Left renal pelvis (tissue), 4 donors: ENCODE measurements around the gene CREB3. TPM values are rescaled to one million over a fixed set of nuclear protein-coding genes. Genes with fewer than 3 reads are reported as not detected.

Experiments
- DNase-seq, 4 donors: peaks; one replicate each; pipeline ENCODE4 v3.0.0-alpha.2; 2013; ENCODE audit warnings: low read depth in 4 of 4, low spot score in 3 of 4
- polyA plus RNA-seq, 4 donors: library from polyadenylated mRNA; unstranded; fragments of 120-200 nt; gene quantifications; one replicate each; pipeline ENCODE4 v1.2.1, GENCODE V29; 2013; ENCODE audit not compliant: insufficient read length in 4 of 4

Gene CREB3
- polyA plus RNA-seq, 4 donors: 33.8 to 43.0 (median 39.2) TPM

GRCh38 chr9:35771534-35771933 lies 39.1 kb downstream of the CREB3 start:
- DNase-seq: no peak

DNA sequence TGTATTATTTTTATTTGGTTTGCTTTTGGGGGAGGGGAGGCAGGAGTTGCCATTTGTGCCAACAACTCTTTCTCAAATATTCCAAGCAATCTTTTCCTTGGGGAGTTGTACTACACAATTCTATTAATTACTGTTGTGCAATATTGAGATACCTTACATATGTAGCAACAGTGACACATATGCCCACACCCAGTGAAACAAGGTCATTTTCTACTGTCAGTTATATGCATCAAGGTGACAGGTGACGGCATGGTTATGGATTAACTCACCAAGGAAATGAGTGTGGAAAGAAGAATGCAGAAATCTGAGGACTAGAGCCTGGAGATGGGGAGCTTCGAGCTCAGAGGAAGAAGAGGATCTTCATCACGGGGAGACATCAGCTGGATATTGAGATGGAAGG lies 39.5 kb downstream of the CREB3 start:
- DNase-seq: no peak

GRCh38 chr9:35774907-35775635 lies 42.6 kb downstream of the CREB3 start:
- no peak for DNase-seq

DNA sequence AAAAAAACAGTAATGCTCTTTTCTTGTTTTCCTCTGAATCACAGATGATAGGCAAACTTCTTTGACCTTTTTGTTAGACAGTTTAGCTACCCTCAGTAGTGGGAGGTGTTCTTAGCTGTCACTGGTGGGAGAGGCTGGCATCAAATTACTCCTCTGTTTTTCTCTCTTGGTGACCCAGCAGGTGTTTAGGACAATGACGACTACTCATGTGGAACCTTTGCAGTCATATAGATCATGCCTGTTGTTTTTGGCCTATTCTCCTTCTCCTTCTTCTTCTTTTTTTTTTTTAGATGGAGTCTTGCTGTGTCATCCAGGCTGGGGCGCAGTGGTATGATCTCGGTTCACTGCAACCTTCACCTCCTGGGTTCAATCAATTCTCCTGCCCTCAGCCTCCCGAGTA lies 43.6 kb downstream of the CREB3 start:
- peak in 1 of 4 donors; percentile 36 for DNase-seq

DNA sequence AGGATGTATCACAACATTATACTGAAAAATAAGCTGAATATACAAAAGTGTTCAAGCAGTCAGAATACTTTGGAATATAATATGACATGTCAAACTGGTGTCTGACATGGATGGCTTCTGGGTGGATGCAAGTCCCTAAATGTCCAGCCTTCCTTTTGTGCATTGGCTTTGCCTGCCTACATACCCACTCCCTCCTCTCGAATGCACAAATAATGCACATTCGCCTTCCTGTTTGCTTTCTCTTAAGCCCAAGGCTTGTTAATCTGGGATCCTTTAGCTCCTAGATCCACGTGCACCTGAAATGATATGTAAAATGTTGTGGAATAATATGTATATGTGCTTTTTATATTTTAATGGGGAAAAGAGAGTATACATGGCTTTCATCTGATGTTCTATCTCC lies 46.0 kb downstream of the CREB3 start:
- DNase-seq: no peak

- no peak for DNase-seq
Measured at GRCh38 chr9:35781066-35781465, 48.6 kb downstream of the CREB3 start.

DNA sequence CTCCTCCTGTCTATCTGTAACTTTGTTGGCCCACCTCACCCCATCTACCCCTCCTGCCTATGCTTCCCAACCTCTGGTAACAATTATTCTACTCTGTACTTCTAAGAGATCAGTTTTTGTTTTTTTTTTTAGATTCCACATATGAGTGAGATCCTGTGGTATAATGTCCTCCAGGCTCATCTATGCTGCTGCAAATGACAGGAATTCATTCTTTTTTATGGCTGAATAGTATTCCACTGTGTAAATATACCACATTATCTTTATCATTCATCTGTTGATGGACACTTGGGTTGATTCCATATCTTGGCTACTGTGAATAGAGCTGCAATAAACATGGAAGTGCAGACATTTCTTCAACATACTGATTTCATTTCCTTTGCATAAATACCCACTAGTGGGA lies 51.0 kb downstream of the CREB3 start:
- no peak for DNase-seq

Other genes with a start within 250 kb of the CREB3 start
- 10 to 100 TPM; 18.0 to 26.3 (median 18.6) TPM for gene RUSC2, start 242.6 kb upstream of the CREB3 start, polyA plus RNA-seq
- 10 to 100 TPM; 33.4 to 49.4 (median 34.7) TPM for gene TESK1, start 127.4 kb upstream of the CREB3 start, polyA plus RNA-seq
- 1 to 10 TPM; 1.8 to 3.3 (median 2.2) TPM for gene CD72, start 114.3 kb upstream of the CREB3 start, polyA plus RNA-seq
- under 1 TPM in 2 of 4 donors, not detected in 2; 0.32 to 0.46 TPM for gene SIT1, start 81.7 kb upstream of the CREB3 start, polyA plus RNA-seq
- gene RMRP, start 74.6 kb upstream of the CREB3 start, polyA plus RNA-seq: 1 to 10 TPM in 1 of 4 donors, not detected in 3; 2.5 TPM
- gene CCDC107, start 74.4 kb upstream of the CREB3 start, polyA plus RNA-seq: 10 to 100 TPM; 15.5 to 21.2 (median 18.4) TPM
- 10 to 100 TPM in 1 of 4 donors, 1 to 10 TPM in 3; 9.0 to 11.5 (median 9.8) TPM for gene ARHGEF39, start 67.5 kb upstream of the CREB3 start, polyA plus RNA-seq
- 1 to 10 TPM in 1 of 4 donors, under 1 TPM in 3; 0.63 to 1.6 (median 0.73) TPM for gene CA9, start 58.7 kb upstream of the CREB3 start, polyA plus RNA-seq
- gene TPM2, start 42.7 kb upstream of the CREB3 start, polyA plus RNA-seq: 100 to 1,000 TPM; 150 to 285 (median 184) TPM
- 100 to 1,000 TPM; 141 to 173 (median 163) TPM for gene TLN1, start 471 bp upstream of the CREB3 start, polyA plus RNA-seq
- gene GBA2, start 16.6 kb downstream of the CREB3 start, polyA plus RNA-seq: 100 to 1,000 TPM in 2 of 4 donors, 10 to 100 TPM in 2; 62.5 to 131 (median 101) TPM
- gene RGP1, start 16.6 kb downstream of the CREB3 start, polyA plus RNA-seq: 10 to 100 TPM; 25.7 to 28.2 (median 27.4) TPM
- gene MSMP, start 21.6 kb downstream of the CREB3 start, polyA plus RNA-seq: not detected
- gene NPR2, start 58.9 kb downstream of the CREB3 start, polyA plus RNA-seq: 10 to 100 TPM; 27.1 to 55.5 (median 30.6) TPM
- gene SPAG8, start 79.6 kb downstream of the CREB3 start, polyA plus RNA-seq: 1 to 10 TPM; 2.9 to 7.2 (median 5.7) TPM
- 10 to 100 TPM; 32.0 to 57.4 (median 53.8) TPM for gene HINT2, start 82.4 kb downstream of the CREB3 start, polyA plus RNA-seq
- gene FAM221B, start 96.1 kb downstream of the CREB3 start, polyA plus RNA-seq: under 1 TPM; 0.11 to 0.35 (median 0.26) TPM
- gene TMEM8B, start 96.6 kb downstream of the CREB3 start, polyA plus RNA-seq: 10 to 100 TPM; 28.8 to 44.5 (median 30.5) TPM
- gene OR13J1, start 137.7 kb downstream of the CREB3 start, polyA plus RNA-seq: under 1 TPM in 1 of 4 donors, not detected in 3; 0.15 TPM
- gene HRCT1, start 173.5 kb downstream of the CREB3 start, polyA plus RNA-seq: 1 to 10 TPM in 1 of 4 donors, under 1 TPM in 2, not detected in 1; 0.21 to 3.3 (median 0.50) TPM
- gene SPAAR, start 176.8 kb downstream of the CREB3 start, polyA plus RNA-seq: 1 to 10 TPM in 3 of 4 donors, under 1 TPM in 1; 0.71 to 1.5 (median 1.3) TPM
- gene OR2S2, start 225.5 kb downstream of the CREB3 start, polyA plus RNA-seq: not detected